CD14-positive monocyte (primary cell): ENCODE data around the gene CLOCK. TPM values are rescaled to one million over a fixed set of nuclear protein-coding genes. Genes with fewer than 3 reads are reported as not detected.

Experiments
- DNase-seq, 3 donors: peaks; one replicate each; pipeline ENCODE4 v3.0.0-alpha.2; 2011 to 2022
- H2AFZ ChIP-seq: 2 replicates; pipeline ENCODE4 v1.6.0; 2012; ENCODE audit warnings: mild to moderate bottlenecking, low read depth, low read length, inconsistent platforms; ENCODE audit not compliant: insufficient read depth, poor library complexity, severe bottlenecking
- H3K27ac ChIP-seq, 2 donors: 1 replicate in 1 of 2; 2 replicates in 1 of 2; pipeline ENCODE4 v1.5.1; 2012 to 2013; ENCODE audit warnings: low read length in 2 of 2, control low read depth in 1 of 2, inconsistent platforms in 1 of 2, low read depth in 1 of 2, mild to moderate bottlenecking in 1 of 2
- H3K27me3 ChIP-seq, 2 donors: one replicate each; pipeline versions ENCODE4 v1.6.0 to v1.6.1; 2011 to 2013; ENCODE audit warnings: low read length in 2 of 2; ENCODE audit not compliant: control insufficient read depth in 2 of 2, insufficient read depth in 2 of 2
- H3K36me3 ChIP-seq, 2 donors: replicated peaks in 1 of 2; 1 replicate in 1 of 2; 2 replicates in 1 of 2; pipeline versions ENCODE4 v1.5.1 to v1.6.1; 2012 to 2013; ENCODE audit warnings: low read length in 2 of 2, control low read depth in 1 of 2, inconsistent platforms in 1 of 2, mild to moderate bottlenecking in 1 of 2; ENCODE audit not compliant: insufficient read depth in 2 of 2, control insufficient read depth in 1 of 2
- H3K4me1 ChIP-seq, 2 donors: 1 replicate in 1 of 2; 2 replicates in 1 of 2; pipeline versions ENCODE4 v1.5.1 to v1.6.1; 2012 to 2013; ENCODE audit warnings: low read length in 2 of 2, control low read depth in 1 of 2, inconsistent platforms in 1 of 2, mild to moderate bottlenecking in 1 of 2, moderate library complexity in 1 of 2; ENCODE audit not compliant: insufficient read depth in 2 of 2, control insufficient read depth in 1 of 2
- H3K4me2 ChIP-seq: replicated peaks from 2 replicates; pipeline ENCODE3; 2012; ENCODE audit warnings: low read length, moderate library complexity, mild to moderate bottlenecking; ENCODE audit not compliant: poor library complexity, severe bottlenecking; ENCODE audit errors: extremely low read depth
- H3K4me3 ChIP-seq, 3 experiments: fragments of 200-600 bp in 1 of 3; sonication (generic) in 1 of 3; replicated peaks in 1 of 3; 1 replicate in 2 of 3; 2 replicates in 1 of 3; pipeline ENCODE4 v1.5.1; 2011 to 2013; ENCODE audit warnings: low read length in 3 of 3, mild to moderate bottlenecking in 3 of 3, control low read depth in 2 of 3, low read depth in 2 of 3, inconsistent platforms in 1 of 3, moderate library complexity in 1 of 3
- H3K79me2 ChIP-seq: 2 replicates; pipeline ENCODE4 v1.6.0; 2012; ENCODE audit warnings: mild to moderate bottlenecking, control low read depth, inconsistent platforms, low read length, moderate library complexity; ENCODE audit not compliant: insufficient read depth
- H3K9ac ChIP-seq: 2 replicates; pipeline ENCODE4 v1.6.0; 2017; ENCODE audit warnings: low read length, mild to moderate bottlenecking; ENCODE audit not compliant: insufficient read depth, poor library complexity, severe bottlenecking
- H3K9me3 ChIP-seq, 2 donors: replicated peaks in 1 of 2; 1 replicate in 1 of 2; 2 replicates in 1 of 2; pipeline versions ENCODE4 v1.5.1 to v1.6.1; 2012 to 2013; ENCODE audit warnings: low read length in 2 of 2, control low read depth in 1 of 2; ENCODE audit not compliant: control insufficient read depth in 1 of 2, insufficient read depth in 1 of 2
- H4K20me1 ChIP-seq: 2 replicates; pipeline ENCODE4 v1.6.0; 2012; ENCODE audit warnings: mild to moderate bottlenecking, low read length, control low read depth, moderate library complexity; ENCODE audit not compliant: insufficient read depth
- H3K27ac Mint-ChIP-seq, 7 donors: one replicate each; pipeline ENCODE4 v1.8.0; 2020; ENCODE audit warnings: mild to moderate bottlenecking in 7 of 7, mixed read lengths in 7 of 7, moderate library complexity in 6 of 7, inconsistent platforms in 2 of 7
- H3K27me3 Mint-ChIP-seq, 3 donors: one replicate each; pipeline ENCODE4 v1.8.0; 2021 to 2022; ENCODE audit warnings: low read depth in 3 of 3, mild to moderate bottlenecking in 3 of 3, mixed read lengths in 3 of 3, moderate library complexity in 3 of 3, inconsistent platforms in 1 of 3
- H3K36me3 Mint-ChIP-seq, 2 donors: one replicate each; pipeline ENCODE4 v1.8.0; 2020; ENCODE audit warnings: mixed read lengths in 2 of 2, inconsistent platforms in 1 of 2, mild to moderate bottlenecking in 1 of 2
- H3K4me1 Mint-ChIP-seq: one replicate; pipeline ENCODE4 v1.8.0; 2020; ENCODE audit warnings: mild to moderate bottlenecking, mixed read lengths
- H3K4me3 Mint-ChIP-seq, 2 donors: one replicate each; pipeline ENCODE4 v1.8.0; 2020; ENCODE audit warnings: mild to moderate bottlenecking in 2 of 2, mixed read lengths in 2 of 2, moderate library complexity in 1 of 2
- H3K9me3 Mint-ChIP-seq, 7 donors: one replicate each; pipeline ENCODE4 v1.8.0; 2020 to 2022; ENCODE audit warnings: mixed read lengths in 7 of 7, mild to moderate bottlenecking in 6 of 7, moderate library complexity in 6 of 7, inconsistent platforms in 2 of 7
- CTCF ChIP-seq: fragments of 200-600 bp; IDR thresholded peaks from one replicate; pipeline ENCODE4 v1.8.0; 2022; ENCODE audit warnings: antibody characterized with exemption, mild to moderate bottlenecking
- WGBS: methylation state at CpG from one replicate; pipeline ENCODE4 v1.1.5; 2013; ENCODE audit warnings: missing lambda C conversion rate; ENCODE audit not compliant: insufficient coverage; 5-methylcytosine and 5-hydroxymethylcytosine counted together
- intact Hi-C, 2 donors: fragments of 100-400 bp; cut with micrococcal nuclease; formaldehyde crosslinking; loops; one replicate each; pipeline versions ENCODE4 v1.15.0 to v1.15.1; 2023
- polyA plus RNA-seq, 3 donors: library from polyadenylated mRNA; depleted of rRNA in 1 of 3; unstranded in 2 of 3; stranded (reverse) in 1 of 3; fragments of 300-500 nt in 2 of 3; fragments of >200 nt in 1 of 3; fragmentation: Illumina TruSeq in 2 of 3; gene quantifications; 1 replicate in 2 of 3; 2 replicates in 1 of 3; pipeline ENCODE4 v1.2.3, GENCODE V29; 2012 to 2021

The CLOCK gene
- polyA plus RNA-seq, 3 donors: 1.9 to 3.7 (median 2.9) TPM

GRCh38 chr4:55475394-55476243 lies 71.1 kb downstream of the CLOCK start:
- H4K20me1 ChIP-seq: no peaks in the 10 kb centered on the region
- DNase-seq: no peak
- H3K9me3 ChIP-seq: peaks cover 0 to 5% of the 10 kb centered on the region in 2 donors
- no CpG with 5 or more reads among the region's 6 CpGs for WGBS
- peaks cover 0 to 1% (median 0%) of the 10 kb centered on the region in 3 donors for H3K27me3 Mint-ChIP-seq
- no peaks in the 10 kb centered on the region for H3K27me3 ChIP-seq
- no peaks in the 10 kb centered on the region for H3K4me1 Mint-ChIP-seq
- H3K9ac ChIP-seq: no peak overlapping the region
- no peak for TF ChIP-seq CTCF
- H3K79me2 ChIP-seq: no peaks in the 10 kb centered on the region
- H3K4me3 Mint-ChIP-seq: no peak overlapping the region
- H3K36me3 ChIP-seq: peaks cover 22 to 54% of the 10 kb centered on the region in 2 donors
- no peak overlapping the region for H3K27ac ChIP-seq
- peaks cover 31 to 43% of the 10 kb centered on the region in 2 donors for H3K36me3 Mint-ChIP-seq
- intact Hi-C loops: no loop called here
- H3K4me3 ChIP-seq: no peak overlapping the region
- H3K4me2 ChIP-seq: no peak overlapping the region
- peaks cover 2 to 16% (median 7%) of the 10 kb centered on the region in 7 donors for H3K9me3 Mint-ChIP-seq
- H3K27ac Mint-ChIP-seq: no peak overlapping the region
- H3K4me1 ChIP-seq: no peaks in the 10 kb centered on the region
- H2AFZ ChIP-seq: no peak overlapping the region

- H3K27me3 Mint-ChIP-seq: no peaks in the 10 kb centered on the region
- intact Hi-C loops: no loop called here
Observed at GRCh38 chr4:55469979-55470378, 76.7 kb downstream of the CLOCK start.

More at GRCh38 chr4:55469979-55470378, 76.7 kb downstream of the CLOCK start:
- Histone ChIP-seq H3K36me3 (peaks cover 34 to 74% of the 10 kb centered on the region in 2 donors), H3K79me2 (no peaks in the 10 kb centered on the region), H3K27me3 (no peaks in the 10 kb centered on the region), H3K4me2 (no peak overlapping the region), H3K9ac (no peak overlapping the region), H3K4me1 (no peaks in the 10 kb centered on the region), H2AFZ (no peak overlapping the region), H4K20me1 (no peaks in the 10 kb centered on the region), H3K9me3 (peaks cover 9 to 21% of the 10 kb centered on the region in 2 donors), H3K27ac (no peak overlapping the region), H3K4me3 (no peak overlapping the region)
- TF ChIP-seq CTCF: no peak
- DNase-seq: no peak
- Mint-ChIP-seq H3K4me3 (no peak overlapping the region), H3K27ac (no peak overlapping the region), H3K4me1 (no peaks in the 10 kb centered on the region), H3K36me3 (peaks cover 26 to 41% of the 10 kb centered on the region in 2 donors), H3K9me3 (peaks cover 11 to 26% (median 13%) of the 10 kb centered on the region in 7 donors)
- no CpG with 5 or more reads among the region's 1 CpG for whole genome bisulfite sequencing
